Measurements from ENCODE around the gene PPOX.

- no peak for TF ChIP-seq POLR2AphosphoS5 (IDR thresholded peaks at IDR 0.05)
- TF ChIP-seq EP300 (IDR thresholded peaks at IDR 0.05): no peak
Observed at GRCh38 chr1:161121834-161122233, 44.4 kb upstream of the PPOX start.
